ENCODE measurements around the gene KLHL17. TPM values are rescaled to one million over a fixed set of nuclear protein-coding genes. Genes with fewer than 3 reads are reported as not detected.
"Not testable (repeated sequence)": the region's sequence is repeated elsewhere in the genome, so short reads cannot be mapped to it uniquely, and the experiment has no call there.

The KLHL17 gene
- total and polyA plus RNA-seq, 4 donors = 0.98 to 5.4 (median 2.1) TPM

GRCh38 chr1:945688-946556 lies 14.5 kb upstream of the KLHL17 start:
- Histone ChIP-seq H3K27me3 (ENCODE audit: control insufficient read depth in 4 of 4, insufficient read depth in 4 of 4, low read length in 3 of 4) (no peaks in the 10 kb centered on the region), H3K9ac (ENCODE audit: low read depth in 1 of 2, low read length in 2 of 2) (no peak overlapping the region), H3K27ac (ENCODE audit: low read depth in 1 of 2, low read length in 2 of 2) (peak overlapping the region in 1 of 2 donors; percentile 19), H3K36me3 (ENCODE audit: control insufficient read depth in 4 of 4, insufficient read depth in 3 of 4, low read depth in 1 of 4, low read length in 3 of 4) (peaks cover 12 to 58% (median 17%) of the 10 kb centered on the region in 4 donors), H3K9me3 (ENCODE audit: control insufficient read depth in 4 of 4, low read length in 3 of 4) (no peaks in the 10 kb centered on the region), H3K4me1 (ENCODE audit: control insufficient read depth in 4 of 4, insufficient read depth in 4 of 4, low read length in 3 of 4) (peaks cover 5 to 19% (median 11%) of the 10 kb centered on the region in 4 donors), H3K4me3 (ENCODE audit: low read depth in 1 of 3, low read length in 3 of 3) (no peak overlapping the region)
- 93% methylated on average over 29 of the region's 29 CpGs for WGBS
- TF ChIP-seq, protein P1, sequence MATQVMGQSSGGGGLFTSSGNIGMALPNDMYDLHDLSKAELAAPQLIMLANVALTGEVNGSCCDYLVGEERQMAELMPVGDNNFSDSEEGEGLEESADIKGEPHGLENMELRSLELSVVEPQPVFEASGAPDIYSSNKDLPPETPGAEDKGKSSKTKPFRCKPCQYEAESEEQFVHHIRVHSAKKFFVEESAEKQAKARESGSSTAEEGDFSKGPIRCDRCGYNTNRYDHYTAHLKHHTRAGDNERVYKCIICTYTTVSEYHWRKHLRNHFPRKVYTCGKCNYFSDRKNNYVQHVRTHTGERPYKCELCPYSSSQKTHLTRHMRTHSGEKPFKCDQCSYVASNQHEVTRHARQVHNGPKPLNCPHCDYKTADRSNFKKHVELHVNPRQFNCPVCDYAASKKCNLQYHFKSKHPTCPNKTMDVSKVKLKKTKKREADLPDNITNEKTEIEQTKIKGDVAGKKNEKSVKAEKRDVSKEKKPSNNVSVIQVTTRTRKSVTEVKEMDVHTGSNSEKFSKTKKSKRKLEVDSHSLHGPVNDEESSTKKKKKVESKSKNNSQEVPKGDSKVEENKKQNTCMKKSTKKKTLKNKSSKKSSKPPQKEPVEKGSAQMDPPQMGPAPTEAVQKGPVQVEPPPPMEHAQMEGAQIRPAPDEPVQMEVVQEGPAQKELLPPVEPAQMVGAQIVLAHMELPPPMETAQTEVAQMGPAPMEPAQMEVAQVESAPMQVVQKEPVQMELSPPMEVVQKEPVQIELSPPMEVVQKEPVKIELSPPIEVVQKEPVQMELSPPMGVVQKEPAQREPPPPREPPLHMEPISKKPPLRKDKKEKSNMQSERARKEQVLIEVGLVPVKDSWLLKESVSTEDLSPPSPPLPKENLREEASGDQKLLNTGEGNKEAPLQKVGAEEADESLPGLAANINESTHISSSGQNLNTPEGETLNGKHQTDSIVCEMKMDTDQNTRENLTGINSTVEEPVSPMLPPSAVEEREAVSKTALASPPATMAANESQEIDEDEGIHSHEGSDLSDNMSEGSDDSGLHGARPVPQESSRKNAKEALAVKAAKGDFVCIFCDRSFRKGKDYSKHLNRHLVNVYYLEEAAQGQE (IDR thresholded peaks at IDR 0.05) = no peak
- no peak for TF ChIP-seq ATF3 (IDR thresholded peaks at IDR 0.05)
- TF ChIP-seq YY1 (IDR thresholded peaks at IDR 0.05) = no peak
- TF ChIP-seq HNF4G (IDR thresholded peaks at IDR 0.05) = no peak
- TF ChIP-seq JUND (IDR thresholded peaks at IDR 0.05) = no peak
- TF ChIP-seq, protein P2, sequence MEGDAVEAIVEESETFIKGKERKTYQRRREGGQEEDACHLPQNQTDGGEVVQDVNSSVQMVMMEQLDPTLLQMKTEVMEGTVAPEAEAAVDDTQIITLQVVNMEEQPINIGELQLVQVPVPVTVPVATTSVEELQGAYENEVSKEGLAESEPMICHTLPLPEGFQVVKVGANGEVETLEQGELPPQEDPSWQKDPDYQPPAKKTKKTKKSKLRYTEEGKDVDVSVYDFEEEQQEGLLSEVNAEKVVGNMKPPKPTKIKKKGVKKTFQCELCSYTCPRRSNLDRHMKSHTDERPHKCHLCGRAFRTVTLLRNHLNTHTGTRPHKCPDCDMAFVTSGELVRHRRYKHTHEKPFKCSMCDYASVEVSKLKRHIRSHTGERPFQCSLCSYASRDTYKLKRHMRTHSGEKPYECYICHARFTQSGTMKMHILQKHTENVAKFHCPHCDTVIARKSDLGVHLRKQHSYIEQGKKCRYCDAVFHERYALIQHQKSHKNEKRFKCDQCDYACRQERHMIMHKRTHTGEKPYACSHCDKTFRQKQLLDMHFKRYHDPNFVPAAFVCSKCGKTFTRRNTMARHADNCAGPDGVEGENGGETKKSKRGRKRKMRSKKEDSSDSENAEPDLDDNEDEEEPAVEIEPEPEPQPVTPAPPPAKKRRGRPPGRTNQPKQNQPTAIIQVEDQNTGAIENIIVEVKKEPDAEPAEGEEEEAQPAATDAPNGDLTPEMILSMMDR (IDR thresholded peaks at IDR 0.05; ENCODE audit: low read depth, low read length, missing input control) = no peak
- no peak for TF ChIP-seq GABPA (IDR thresholded peaks at IDR 0.05 in 1 of 2, conservative IDR thresholded peaks at IDR 0.05 in 1 of 2)
- TF ChIP-seq, protein P3, sequence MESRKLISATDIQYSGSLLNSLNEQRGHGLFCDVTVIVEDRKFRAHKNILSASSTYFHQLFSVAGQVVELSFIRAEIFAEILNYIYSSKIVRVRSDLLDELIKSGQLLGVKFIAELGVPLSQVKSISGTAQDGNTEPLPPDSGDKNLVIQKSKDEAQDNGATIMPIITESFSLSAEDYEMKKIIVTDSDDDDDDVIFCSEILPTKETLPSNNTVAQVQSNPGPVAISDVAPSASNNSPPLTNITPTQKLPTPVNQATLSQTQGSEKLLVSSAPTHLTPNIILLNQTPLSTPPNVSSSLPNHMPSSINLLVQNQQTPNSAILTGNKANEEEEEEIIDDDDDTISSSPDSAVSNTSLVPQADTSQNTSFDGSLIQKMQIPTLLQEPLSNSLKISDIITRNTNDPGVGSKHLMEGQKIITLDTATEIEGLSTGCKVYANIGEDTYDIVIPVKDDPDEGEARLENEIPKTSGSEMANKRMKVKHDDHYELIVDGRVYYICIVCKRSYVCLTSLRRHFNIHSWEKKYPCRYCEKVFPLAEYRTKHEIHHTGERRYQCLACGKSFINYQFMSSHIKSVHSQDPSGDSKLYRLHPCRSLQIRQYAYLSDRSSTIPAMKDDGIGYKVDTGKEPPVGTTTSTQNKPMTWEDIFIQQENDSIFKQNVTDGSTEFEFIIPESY (IDR thresholded peaks at IDR 0.05) = no peak
- no peak for TF ChIP-seq SP1 (IDR thresholded peaks at IDR 0.05)
- no peak for TF ChIP-seq RXRA (IDR thresholded peaks at IDR 0.05)
- no peak for TF ChIP-seq FOXA1 (IDR thresholded peaks at IDR 0.05)
- TF ChIP-seq, protein P4, sequence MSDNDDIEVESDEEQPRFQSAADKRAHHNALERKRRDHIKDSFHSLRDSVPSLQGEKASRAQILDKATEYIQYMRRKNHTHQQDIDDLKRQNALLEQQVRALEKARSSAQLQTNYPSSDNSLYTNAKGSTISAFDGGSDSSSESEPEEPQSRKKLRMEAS (IDR thresholded peaks at IDR 0.05) = no peak
- TF ChIP-seq RAD21 (IDR thresholded peaks at IDR 0.05) = no peak
- no peak for TF ChIP-seq EGR1 (IDR thresholded peaks at IDR 0.05; ENCODE audit: low read depth in 2 of 2)
- no peak for TF ChIP-seq HNF4A (conservative IDR thresholded peaks at IDR 0.05)
- DNase-seq (ENCODE audit: low spot score) = no peak

- not testable (repeated sequence) for H3K9ac ChIP-seq (ENCODE audit: low read depth in 1 of 2, low read length in 2 of 2); H3K9me3 ChIP-seq (ENCODE audit: control insufficient read depth in 4 of 4, low read length in 3 of 4); DNase-seq (ENCODE audit: low spot score); H3K4me1 ChIP-seq (ENCODE audit: control insufficient read depth in 4 of 4, insufficient read depth in 4 of 4, low read length in 3 of 4); H3K27ac ChIP-seq (ENCODE audit: low read depth in 1 of 2, low read length in 2 of 2); H3K27me3 ChIP-seq (ENCODE audit: control insufficient read depth in 4 of 4, insufficient read depth in 4 of 4, low read length in 3 of 4); H3K4me3 ChIP-seq (ENCODE audit: low read depth in 1 of 3, low read length in 3 of 3)
- WGBS = 95% methylated on average over 13 of the region's 13 CpGs
- H3K36me3 ChIP-seq (ENCODE audit: control insufficient read depth in 4 of 4, insufficient read depth in 3 of 4, low read depth in 1 of 4, low read length in 3 of 4) = peaks cover 12 to 66% (median 22%) of the 10 kb centered on the region in 4 donors
Measured at GRCh38 chr1:946811-947210, 13.6 kb upstream of the KLHL17 start.
